Endodermal cell (in vitro differentiated cells): ENCODE data around the gene F11R. TPM values are rescaled to one million over a fixed set of nuclear protein-coding genes. Genes with fewer than 3 reads are reported as not detected.
"Not testable (repeated sequence)": the region's sequence is repeated elsewhere in the genome, so short reads cannot be mapped to it uniquely, and the experiment has no call there.

Experiments used
- DNase-seq: peaks from one replicate; pipeline ENCODE4 v3.0.0-alpha.2; 2017
- H3K27ac ChIP-seq: 2 replicates; pipeline ENCODE4 v1.5.1; 2013; ENCODE audit warnings: mild to moderate bottlenecking, low read depth, low read length, moderate library complexity
- H3K27me3 ChIP-seq: 2 replicates; pipeline ENCODE4 v1.6.1; 2013; ENCODE audit warnings: mild to moderate bottlenecking, low read length, moderate library complexity; ENCODE audit not compliant: insufficient read depth, control insufficient read depth, poor library complexity, severe bottlenecking
- H3K36me3 ChIP-seq: 2 replicates; pipeline ENCODE4 v1.7.0; 2013; ENCODE audit warnings: mild to moderate bottlenecking, low read length, moderate library complexity; ENCODE audit not compliant: control insufficient read depth, insufficient read depth
- H3K4me1 ChIP-seq: one replicate; pipeline ENCODE4 v1.7.0; 2013; ENCODE audit warnings: low read length; ENCODE audit not compliant: control insufficient read depth, insufficient read depth
- H3K4me3 ChIP-seq: 2 replicates; pipeline ENCODE4 v1.5.1; 2013; ENCODE audit warnings: mild to moderate bottlenecking, low read length, moderate library complexity
- H3K9ac ChIP-seq: 2 replicates; pipeline ENCODE4 v1.6.1; 2013; ENCODE audit warnings: mild to moderate bottlenecking, low read length, moderate library complexity; ENCODE audit not compliant: poor library complexity, severe bottlenecking; ENCODE audit errors: extremely low read depth
- H3K9me3 ChIP-seq: 2 replicates; pipeline ENCODE4 v1.6.1; 2013; ENCODE audit warnings: mild to moderate bottlenecking, low read length, moderate library complexity; ENCODE audit not compliant: control insufficient read depth
- H3K27ac Mint-ChIP-seq: 2 replicates; pipeline ENCODE4 v1.8.0; 2020; ENCODE audit warnings: mixed read lengths
- H3K27me3 Mint-ChIP-seq: 2 replicates; pipeline ENCODE4 v1.8.0; 2021; ENCODE audit warnings: mild to moderate bottlenecking, mixed read lengths; ENCODE audit not compliant: insufficient read depth
- H3K36me3 Mint-ChIP-seq: 2 replicates; pipeline ENCODE4 v1.8.0; 2020; ENCODE audit warnings: low read depth, mixed read lengths
- H3K4me1 Mint-ChIP-seq: 2 replicates; pipeline ENCODE4 v1.8.0; 2020; ENCODE audit warnings: mixed read lengths
- H3K4me3 Mint-ChIP-seq: 2 replicates; pipeline ENCODE4 v1.8.0; 2020; ENCODE audit warnings: mild to moderate bottlenecking, moderate library complexity, mixed read lengths
- H3K9me3 Mint-ChIP-seq: 2 replicates; pipeline ENCODE4 v1.8.0; 2020; ENCODE audit warnings: mild to moderate bottlenecking, mixed read lengths
- WGBS, 2 experiments: methylation state at CpG; one replicate each; pipeline versions ENCODE4 v1.1.5 to v1.1.7; 2013; ENCODE audit warnings: missing lambda C conversion rate in 2 of 2, mixed read lengths in 1 of 2; ENCODE audit not compliant: insufficient coverage in 1 of 2, insufficient read length in 1 of 2; 5-methylcytosine and 5-hydroxymethylcytosine counted together
- total RNA-seq, 2 donors: library from RNA; stranded (reverse); fragmentation: NEBNext Ultra II Directional in 1 of 2; extraction: Animal tissue kit (Norgen Biotek cat#: 25700) in 1 of 2; gene quantifications; 2 replicates in 1 of 2; 3 replicates in 1 of 2; pipeline ENCODE4 v1.2.1, GENCODE V29; 2021
- TF ChIP-seq, protein P1 (sequence below): fragments of 200-600 bp; sonication (generic); conservative IDR thresholded peaks from 2 replicates; pipeline ENCODE4 v1.5.0; 2021; ENCODE audit warnings: antibody characterized with exemption, mild to moderate bottlenecking

The F11R gene
- total RNA-seq, 2 donors from 2014 or later, result 190 to 226 TPM

DNA sequence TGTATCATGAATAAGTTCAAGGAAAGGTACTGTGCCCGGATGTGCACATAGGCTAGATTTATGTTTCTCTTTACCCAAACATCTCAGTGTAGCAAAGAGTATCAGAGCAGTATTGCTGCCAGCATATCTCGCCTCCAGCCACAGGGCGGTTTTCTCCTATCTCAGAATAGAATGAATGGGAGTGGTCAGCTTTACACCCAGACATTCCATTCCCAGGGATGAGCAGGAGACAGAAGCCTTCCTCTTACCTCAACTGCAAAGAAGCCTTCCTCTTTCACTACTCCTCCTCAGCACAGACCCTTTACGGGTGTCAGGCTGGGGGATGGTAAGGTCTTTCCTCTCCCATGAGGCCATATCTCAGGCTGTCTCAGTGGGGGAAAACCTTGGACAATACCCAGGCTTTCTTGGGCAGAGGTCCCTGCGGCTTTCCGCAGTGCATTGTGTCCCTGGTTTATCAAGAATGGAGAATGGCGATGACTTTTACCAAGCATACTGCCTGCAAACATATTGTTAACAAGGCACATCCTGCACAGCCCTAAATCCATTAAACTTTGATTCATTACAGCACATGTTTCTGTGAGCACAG, 73.7 kb downstream of the F11R start:
- Mint-ChIP-seq H3K4me1 (peaks cover 41% of the 10 kb centered on the region), H3K27ac (peak overlapping the region; percentile 94), H3K9me3 (peaks cover 10% of the 10 kb centered on the region), H3K36me3 (peaks cover 45% of the 10 kb centered on the region), H3K4me3 (peak overlapping the region; percentile 4)
- not testable (repeated sequence) for H3K27me3 ChIP-seq, H3K27ac ChIP-seq, H3K27me3 Mint-ChIP-seq, H3K4me1 ChIP-seq
- TF ChIP-seq, protein P1, sequence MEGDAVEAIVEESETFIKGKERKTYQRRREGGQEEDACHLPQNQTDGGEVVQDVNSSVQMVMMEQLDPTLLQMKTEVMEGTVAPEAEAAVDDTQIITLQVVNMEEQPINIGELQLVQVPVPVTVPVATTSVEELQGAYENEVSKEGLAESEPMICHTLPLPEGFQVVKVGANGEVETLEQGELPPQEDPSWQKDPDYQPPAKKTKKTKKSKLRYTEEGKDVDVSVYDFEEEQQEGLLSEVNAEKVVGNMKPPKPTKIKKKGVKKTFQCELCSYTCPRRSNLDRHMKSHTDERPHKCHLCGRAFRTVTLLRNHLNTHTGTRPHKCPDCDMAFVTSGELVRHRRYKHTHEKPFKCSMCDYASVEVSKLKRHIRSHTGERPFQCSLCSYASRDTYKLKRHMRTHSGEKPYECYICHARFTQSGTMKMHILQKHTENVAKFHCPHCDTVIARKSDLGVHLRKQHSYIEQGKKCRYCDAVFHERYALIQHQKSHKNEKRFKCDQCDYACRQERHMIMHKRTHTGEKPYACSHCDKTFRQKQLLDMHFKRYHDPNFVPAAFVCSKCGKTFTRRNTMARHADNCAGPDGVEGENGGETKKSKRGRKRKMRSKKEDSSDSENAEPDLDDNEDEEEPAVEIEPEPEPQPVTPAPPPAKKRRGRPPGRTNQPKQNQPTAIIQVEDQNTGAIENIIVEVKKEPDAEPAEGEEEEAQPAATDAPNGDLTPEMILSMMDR, result peak; percentile 24
- WGBS, 2 experiments, result 56 to 100% methylated on average over 1 to 7 of the region's 7 CpGs
- H3K4me3 ChIP-seq, result peak overlapping the region; percentile 70
- DNase-seq, result peak; percentile 69
- peaks cover 22% of the 10 kb centered on the region for H3K36me3 ChIP-seq
- H3K9ac ChIP-seq, result peak overlapping the region; percentile 27
- peaks cover 23% of the 10 kb centered on the region for H3K9me3 ChIP-seq

DNA sequence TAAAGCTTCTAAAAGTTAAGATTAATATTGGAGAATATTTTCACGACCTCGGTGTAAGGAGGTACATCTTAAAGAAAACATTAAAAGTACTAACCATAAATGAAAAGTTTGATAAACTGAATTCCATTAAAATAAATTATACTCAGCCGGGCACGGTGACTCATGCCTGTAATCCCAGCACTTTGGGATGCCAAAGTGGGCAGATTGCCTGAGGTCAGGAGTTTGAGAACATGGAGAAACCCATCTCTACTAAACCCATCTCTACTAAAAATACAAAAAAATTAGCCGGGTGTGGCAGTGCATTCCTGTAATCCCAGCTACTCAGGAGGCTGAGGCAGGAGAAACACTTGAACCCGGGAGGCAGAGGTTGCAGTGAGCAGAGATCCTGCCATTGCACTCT, 75.1 kb downstream of the F11R start:
- peaks cover 22% of the 10 kb centered on the region for H3K36me3 ChIP-seq
- not testable (repeated sequence) for DNase-seq, H3K4me3 ChIP-seq, H3K27me3 Mint-ChIP-seq, H3K9ac ChIP-seq, H3K4me1 ChIP-seq, H3K4me3 Mint-ChIP-seq, H3K27me3 ChIP-seq, H3K27ac ChIP-seq, H3K27ac Mint-ChIP-seq
- H3K9me3 Mint-ChIP-seq, result peaks cover 24% of the 10 kb centered on the region
- H3K9me3 ChIP-seq, result peaks cover 34% of the 10 kb centered on the region
- WGBS, 2 experiments, result 99 to 100% methylated on average over 1 to 4 of the region's 6 CpGs
- peaks cover 41% of the 10 kb centered on the region for H3K36me3 Mint-ChIP-seq
- H3K4me1 Mint-ChIP-seq, result peaks cover 37% of the 10 kb centered on the region

Other genes starting within 250 kb of the F11R start
- not detected for gene LY9, start 225.0 kb downstream of the F11R start, total RNA-seq
- under 1 TPM in 1 of 2 donors, not detected in 1; 0.31 TPM for gene CD244, start 158.3 kb downstream of the F11R start, total RNA-seq
- under 1 TPM; 0.22 to 0.51 TPM for gene ITLN1, start 136.0 kb downstream of the F11R start, total RNA-seq
- 10 to 100 TPM; 20.3 to 29.7 TPM for gene ITLN2, start 66.3 kb downstream of the F11R start, total RNA-seq
- 10 to 100 TPM; 59.1 to 76.4 TPM for gene TSTD1, start 17.8 kb upstream of the F11R start, total RNA-seq
- gene USF1, start 24.8 kb upstream of the F11R start, total RNA-seq, result 10 to 100 TPM; 55.5 to 57.3 TPM
- under 1 TPM; 0.07 to 0.13 TPM for gene ARHGAP30, start 48.7 kb upstream of the F11R start, total RNA-seq
- gene NECTIN4, start 68.4 kb upstream of the F11R start, total RNA-seq, result not detected
- gene KLHDC9, start 77.2 kb upstream of the F11R start, total RNA-seq, result 10 to 100 TPM; 14.6 to 25.4 TPM
- gene PFDN2, start 96.9 kb upstream of the F11R start, total RNA-seq, result 10 to 100 TPM; 62.9 to 95.7 TPM
- 10 to 100 TPM; 51.0 to 65.1 TPM for gene NIT1, start 97.0 kb upstream of the F11R start, total RNA-seq
- 10 to 100 TPM; 34.2 to 39.8 TPM for gene DEDD, start 111.5 kb upstream of the F11R start, total RNA-seq
- 10 to 100 TPM; 89.5 to 97.1 TPM for gene UFC1, start 132.8 kb upstream of the F11R start, total RNA-seq
- 10 to 100 TPM; 26.7 to 39.7 TPM for gene USP21, start 138.3 kb upstream of the F11R start, total RNA-seq
- gene PPOX, start 145.3 kb upstream of the F11R start, total RNA-seq, result 10 to 100 TPM; 46.4 to 47.2 TPM
- 10 to 100 TPM; 30.4 to 37.9 TPM for gene B4GALT3, start 156.4 kb upstream of the F11R start, total RNA-seq
- gene ADAMTS4, start 177.9 kb upstream of the F11R start, total RNA-seq, result 1 to 10 TPM; 4.4 to 9.6 TPM
- gene NDUFS2, start 181.2 kb upstream of the F11R start, total RNA-seq, result 10 to 100 TPM; 83.5 to 100.0 TPM
- gene FCER1G, start 194.1 kb upstream of the F11R start, total RNA-seq, result under 1 TPM; 0.68 to 0.69 TPM
- gene APOA2, start 202.5 kb upstream of the F11R start, total RNA-seq, result 100 to 1,000 TPM; 268 to 396 TPM
- gene TOMM40L, start 204.9 kb upstream of the F11R start, total RNA-seq, result 10 to 100 TPM in 1 of 2 donors, 1 to 10 TPM in 1; 9.0 to 11.6 TPM
- gene NR1I3, start 217.1 kb upstream of the F11R start, total RNA-seq, result not detected
- gene PCP4L1, start 237.6 kb upstream of the F11R start, total RNA-seq, result 10 to 100 TPM in 1 of 2 donors, 1 to 10 TPM in 1; 4.0 to 11.3 TPM